ENCODE data around the gene PLEKHM3.

GRCh38 chr2:207836521-207837133, 188.7 kb downstream of the PLEKHM3 start:
- no peak for TF ChIP-seq CTCF (conservative IDR thresholded peaks at IDR 0.05; ENCODE audit: low read depth, low read length)
- no peak for TF ChIP-seq EZH2 (IDR thresholded peaks at IDR 0.05; ENCODE audit: borderline replicate concordance, low read depth, low read length, poor library complexity, severe bottlenecking)

Data from A673 (cell line).